H9 (cell line): ENCODE measurements around the gene OSBPL8. TPM values are rescaled to one million over a fixed set of nuclear protein-coding genes. Genes with fewer than 3 reads are reported as not detected.

Source experiments
- DNase-seq: peaks from one replicate; pipeline ENCODE4 v3.0.0-alpha.2; 2017
- H2AFZ ChIP-seq: one replicate; pipeline ENCODE4 v1.6.1; 2013; ENCODE audit warnings: mild to moderate bottlenecking, low read length, control low read depth, moderate library complexity
- H2AK5ac ChIP-seq: 2 replicates; pipeline ENCODE4 v1.6.1; 2013; ENCODE audit warnings: low read length, control low read depth, mixed read lengths; ENCODE audit not compliant: insufficient read length
- H2BK120ac ChIP-seq: one replicate; pipeline ENCODE4 v1.6.1; 2013; ENCODE audit warnings: low read depth, mild to moderate bottlenecking, low read length, control low read depth, inconsistent platforms; ENCODE audit not compliant: poor library complexity, severe bottlenecking
- H2BK12ac ChIP-seq: 2 replicates; pipeline ENCODE4 v1.6.1; 2013; ENCODE audit warnings: low read length, control low read depth, mixed read lengths, low read depth; ENCODE audit not compliant: insufficient read length
- H2BK15ac ChIP-seq: 2 replicates; pipeline ENCODE4 v1.6.1; 2013; ENCODE audit warnings: low read depth, low read length, control low read depth
- H2BK20ac ChIP-seq: one replicate; pipeline ENCODE4 v1.6.1; 2013; ENCODE audit warnings: low read depth, mild to moderate bottlenecking, low read length, control low read depth, inconsistent platforms; ENCODE audit not compliant: poor library complexity, severe bottlenecking
- H2BK5ac ChIP-seq: 2 replicates; pipeline ENCODE4 v1.6.1; 2013; ENCODE audit warnings: low read length, control low read depth, mixed read lengths; ENCODE audit not compliant: insufficient read length
- H3K14ac ChIP-seq: 2 replicates; pipeline ENCODE4 v1.6.1; 2013; ENCODE audit warnings: low read length, control low read depth; ENCODE audit not compliant: insufficient read depth
- H3K18ac ChIP-seq: 2 replicates; pipeline ENCODE4 v1.6.1; 2013; ENCODE audit warnings: low read depth, mild to moderate bottlenecking, mixed read lengths, low read length, control low read depth; ENCODE audit not compliant: insufficient read length
- H3K23ac ChIP-seq: 2 replicates; pipeline ENCODE4 v1.6.1; 2013; ENCODE audit warnings: low read length, control low read depth, mixed read lengths, low read depth; ENCODE audit not compliant: insufficient read length
- H3K23me2 ChIP-seq: 2 replicates; pipeline ENCODE4 v1.6.1; 2013; ENCODE audit warnings: low read depth, mild to moderate bottlenecking, mixed read lengths, low read length, control low read depth; ENCODE audit not compliant: insufficient read length, poor library complexity, severe bottlenecking
- H3K27ac ChIP-seq: 2 replicates; pipeline ENCODE4 v1.5.1; 2013; ENCODE audit warnings: low read length, control low read depth, mixed read lengths, low read depth; ENCODE audit not compliant: insufficient read length
- H3K27me3 ChIP-seq: 2 replicates; pipeline ENCODE4 v1.6.1; 2013; ENCODE audit warnings: low read length, control low read depth, inconsistent platforms; ENCODE audit not compliant: insufficient read depth
- H3K4ac ChIP-seq: 2 replicates; pipeline ENCODE4 v1.6.1; 2013; ENCODE audit warnings: low read depth, mild to moderate bottlenecking, control low read depth, inconsistent platforms, low read length, moderate library complexity
- H3K4me1 ChIP-seq: 2 replicates; pipeline ENCODE4 v1.6.1; 2013; ENCODE audit warnings: low read length, control low read depth, inconsistent platforms; ENCODE audit not compliant: insufficient read depth
- H3K4me2 ChIP-seq: 2 replicates; pipeline ENCODE4 v1.6.1; 2013; ENCODE audit warnings: low read length, control low read depth, mixed read lengths; ENCODE audit not compliant: insufficient read length, insufficient read depth
- H3K56ac ChIP-seq: 2 replicates; pipeline ENCODE4 v1.6.1; 2013; ENCODE audit warnings: low read depth, mild to moderate bottlenecking, mixed read lengths, low read length, control low read depth; ENCODE audit not compliant: insufficient read length
- H3K79me1 ChIP-seq: 2 replicates; pipeline ENCODE4 v1.6.1; 2013; ENCODE audit warnings: low read depth, mild to moderate bottlenecking, moderate library complexity, low read length, control low read depth, inconsistent platforms; ENCODE audit not compliant: insufficient read depth, poor library complexity, severe bottlenecking
- H3K79me2 ChIP-seq: 2 replicates; pipeline ENCODE4 v1.6.1; 2013; ENCODE audit warnings: low read length, control low read depth, inconsistent platforms; ENCODE audit not compliant: insufficient read depth
- H3K9ac ChIP-seq: 2 replicates; pipeline ENCODE4 v1.6.1; 2013; ENCODE audit warnings: low read length, control low read depth, mixed read lengths; ENCODE audit not compliant: insufficient read length; ENCODE audit errors: extremely low read depth
- H3K9me3 ChIP-seq: one replicate; pipeline ENCODE4 v1.6.1; 2013; ENCODE audit warnings: low read depth, low read length, inconsistent platforms; ENCODE audit not compliant: control insufficient read depth
- H3T11ph ChIP-seq: one replicate; pipeline ENCODE4 v1.6.1; 2013; ENCODE audit warnings: mild to moderate bottlenecking, low read length, control low read depth, inconsistent platforms
- H4K20me1 ChIP-seq: one replicate; pipeline ENCODE4 v1.6.1; 2013; ENCODE audit not compliant: control insufficient read depth, insufficient read length, insufficient read depth
- H4K5ac ChIP-seq: 2 replicates; pipeline ENCODE4 v1.6.1; 2013; ENCODE audit warnings: low read depth, mild to moderate bottlenecking, mixed read lengths, low read length, control low read depth; ENCODE audit not compliant: insufficient read length
- H4K8ac ChIP-seq: replicated peaks from 2 replicates; pipeline ENCODE4 v1.6.1; 2013; ENCODE audit warnings: low read length, control low read depth, mixed read lengths, low read depth; ENCODE audit not compliant: insufficient read length
- H4K91ac ChIP-seq: 2 replicates; pipeline ENCODE4 v1.6.1; 2013; ENCODE audit warnings: low read depth, mild to moderate bottlenecking, moderate library complexity, mixed read lengths, low read length, control low read depth; ENCODE audit not compliant: insufficient read length
- H3K27ac Mint-ChIP-seq, 3 experiments: 2 replicates in 2 of 3; 3 replicates in 1 of 3; pipeline ENCODE4 v1.8.0; 2020 to 2021; ENCODE audit warnings: mixed read lengths in 3 of 3, mild to moderate bottlenecking in 1 of 3, moderate library complexity in 1 of 3
- H3K27me3 Mint-ChIP-seq: 2 replicates; pipeline ENCODE4 v1.8.0; 2021; ENCODE audit warnings: low read depth, mild to moderate bottlenecking, moderate library complexity, mixed read lengths
- H3K36me3 Mint-ChIP-seq, 3 experiments: 2 replicates in 2 of 3; 3 replicates in 1 of 3; pipeline ENCODE4 v1.8.0; 2020 to 2021; ENCODE audit warnings: low read depth in 3 of 3, mixed read lengths in 3 of 3; ENCODE audit not compliant: insufficient read depth in 1 of 3
- H3K4me1 Mint-ChIP-seq, 2 experiments: 2 replicates each; pipeline ENCODE4 v1.8.0; 2020; ENCODE audit warnings: mixed read lengths in 2 of 2
- H3K4me3 Mint-ChIP-seq, 2 experiments: 2 replicates in 1 of 2; 3 replicates in 1 of 2; pipeline ENCODE4 v1.8.0; 2020 to 2021; ENCODE audit warnings: mild to moderate bottlenecking in 2 of 2, mixed read lengths in 2 of 2, moderate library complexity in 1 of 2
- H3K9me3 Mint-ChIP-seq, 2 experiments: 2 replicates in 1 of 2; 3 replicates in 1 of 2; pipeline ENCODE4 v1.8.0; 2020; ENCODE audit warnings: mild to moderate bottlenecking in 2 of 2, mixed read lengths in 2 of 2, moderate library complexity in 1 of 2
- CTCF ChIP-seq: fragments of 200-600 bp; sonication (generic); conservative IDR thresholded peaks from 3 replicates; pipeline ENCODE4 v1.8.0; 2021; ENCODE audit warnings: antibody characterized with exemption, mild to moderate bottlenecking
- WGBS: extraction: QIAGEN DNeasy Blood & Tissue Kit; methylation state at CpG from one replicate; pipeline ENCODE4 v1.1.7; 2013; ENCODE audit warnings: missing lambda C conversion rate, low lambda C conversion rate, mixed read lengths; ENCODE audit not compliant: insufficient read length; ENCODE audit errors: extremely low coverage; 5-methylcytosine and 5-hydroxymethylcytosine counted together
- total RNA-seq: library from RNA; stranded (reverse); gene quantifications from 2 replicates; pipeline ENCODE4 v1.2.1, GENCODE V29; 2021

The OSBPL8 gene
- total RNA-seq, 1 experiment from 2014 or later = 61.2 TPM

GRCh38 chr12:76571256-76571655 is 11.7 kb upstream of the OSBPL8 start:
- H3K4ac ChIP-seq = no peak overlapping the region
- WGBS = no CpG with 5 or more reads among the region's 3 CpGs
- H3K9ac ChIP-seq = no peak overlapping the region
- H3K23me2 ChIP-seq = no peaks in the 10 kb centered on the region
- Mint-ChIP-seq H3K36me3 (peaks cover 12 to 22% (median 14%) of the 10 kb centered on the region in 3 experiments), H3K27ac (no peak overlapping the region), H3K4me1 (no peaks in the 10 kb centered on the region), H3K9me3 (peaks cover 22 to 28% of the 10 kb centered on the region in 2 experiments), H3K4me3 (no peak overlapping the region), H3K27me3 (no peaks in the 10 kb centered on the region)
- no peak overlapping the region for H2BK12ac ChIP-seq
- no peaks in the 10 kb centered on the region for H3K79me1 ChIP-seq
- no peaks in the 10 kb centered on the region for H3K4me1 ChIP-seq
- peaks cover 9% of the 10 kb centered on the region for H3K9me3 ChIP-seq
- no peaks in the 10 kb centered on the region for H3K27me3 ChIP-seq
- no peak overlapping the region for H3K56ac ChIP-seq
- H3K27ac ChIP-seq = no peak overlapping the region
- DNase-seq = no peak
- no peak overlapping the region for H3K18ac ChIP-seq
- no peak overlapping the region for H4K8ac ChIP-seq
- H4K20me1 ChIP-seq = no peaks in the 10 kb centered on the region
- H3T11ph ChIP-seq = no peak overlapping the region
- no peak overlapping the region for H2AK5ac ChIP-seq
- H2BK5ac ChIP-seq = no peak overlapping the region
- H3K79me2 ChIP-seq = no peaks in the 10 kb centered on the region
- TF ChIP-seq CTCF = no peak
- no peak overlapping the region for H4K91ac ChIP-seq
- no peak overlapping the region for H3K4me2 ChIP-seq
- H2BK120ac ChIP-seq = no peak overlapping the region
- no peak overlapping the region for H2AFZ ChIP-seq
- H4K5ac ChIP-seq = no peak overlapping the region
- H2BK15ac ChIP-seq = no peak overlapping the region
- H2BK20ac ChIP-seq = no peak overlapping the region
- no peak overlapping the region for H3K23ac ChIP-seq
- H3K14ac ChIP-seq = no peak overlapping the region
